Measurements from ENCODE around the gene ETHE1.

GRCh38 chr19:43476606-43477005, 50.4 kb downstream of the ETHE1 start:
- no peak for TF ChIP-seq CTCF (IDR thresholded peaks at IDR 0.05; ENCODE audit: low read depth, low read length, missing input control)
- no peak for TF ChIP-seq ATF3 (IDR thresholded peaks at IDR 0.05)
- no peak for TF ChIP-seq JUND (IDR thresholded peaks at IDR 0.05)
- TF ChIP-seq EGR1 (IDR thresholded peaks at IDR 0.05; ENCODE audit: low read depth in 2 of 2), result no peak
- no peak for TF ChIP-seq ZBTB33 (IDR thresholded peaks at IDR 0.05)
- TF ChIP-seq HNF4G (IDR thresholded peaks at IDR 0.05), result no peak
- TF ChIP-seq REST (IDR thresholded peaks at IDR 0.05), result no peak
- TF ChIP-seq TAF1 (conservative IDR thresholded peaks at IDR 0.05), result no peak
- no peak for TF ChIP-seq YY1 (IDR thresholded peaks at IDR 0.05)

All from liver (tissue), 3 donors.